Globus pallidus (tissue), 1 donor: ENCODE measurements around the gene EXOC3.

Experiments used
- DNase-seq: peaks from one replicate; pipeline ENCODE4 v3.0.0-alpha.2; 2015; ENCODE audit warnings: low spot score

The EXOC3 gene

DNA sequence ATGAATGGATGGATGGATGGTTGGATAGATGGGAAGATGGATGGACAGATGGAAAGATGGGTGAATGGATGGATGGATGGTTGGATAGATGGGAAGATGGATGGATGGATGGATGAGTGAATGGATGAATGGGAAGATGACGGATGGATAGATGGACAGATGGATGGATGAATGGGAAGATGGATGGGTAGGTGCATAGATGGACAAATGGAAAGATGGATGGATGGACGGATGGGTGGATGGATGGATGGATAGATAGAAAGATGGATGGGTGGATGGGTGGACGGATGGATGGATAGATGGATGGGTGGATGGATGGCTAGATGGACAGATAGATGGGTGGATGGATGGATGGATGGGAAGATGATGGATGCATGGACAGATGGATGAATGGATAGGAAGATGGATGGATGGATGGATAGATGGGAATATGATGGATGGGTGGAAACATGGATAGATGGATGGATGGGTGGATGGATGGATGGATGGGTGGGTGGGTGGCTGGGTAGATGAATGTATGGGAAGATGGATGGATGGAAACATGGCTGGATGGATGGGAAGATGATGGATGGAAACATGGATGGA, 16.5 kb upstream of the EXOC3 start:
- DNase-seq: no peak

DNA sequence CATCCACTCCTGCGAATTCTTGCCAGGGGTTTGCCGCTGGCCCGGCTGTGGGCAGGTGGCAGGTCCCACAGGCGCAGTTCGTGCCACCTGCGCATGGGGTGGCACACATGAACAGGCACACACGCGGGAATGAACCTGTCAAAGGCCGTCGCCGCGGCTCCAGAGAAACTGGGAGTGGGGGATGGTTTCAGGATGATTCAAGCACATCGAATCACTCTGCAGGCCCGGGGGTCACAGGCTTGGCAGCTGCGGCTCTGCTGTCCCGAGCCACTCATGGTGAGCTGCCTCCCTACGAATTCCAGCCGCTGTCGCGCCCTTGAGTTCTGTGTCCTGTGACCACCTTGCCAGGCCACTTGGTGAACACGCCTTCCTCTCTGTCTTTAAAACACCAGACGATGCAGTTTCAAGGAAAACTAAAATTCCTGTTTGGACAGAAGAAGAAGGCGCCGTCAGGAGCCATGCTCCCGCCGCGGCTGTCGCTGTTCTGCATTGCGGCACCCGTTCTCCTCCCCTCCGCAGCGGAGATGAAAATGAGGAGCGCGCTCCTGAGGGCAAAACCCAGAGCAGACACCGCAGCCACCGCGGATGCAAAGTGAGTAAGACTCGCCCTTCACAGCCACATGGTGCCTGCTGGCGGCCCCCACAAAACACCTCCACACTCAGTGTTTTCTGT, 15.4 kb upstream of the EXOC3 start:
- no peak for DNase-seq

- no peak for DNase-seq
Measured at GRCh38 chr5:428219-428618, 14.8 kb upstream of the EXOC3 start.

DNA sequence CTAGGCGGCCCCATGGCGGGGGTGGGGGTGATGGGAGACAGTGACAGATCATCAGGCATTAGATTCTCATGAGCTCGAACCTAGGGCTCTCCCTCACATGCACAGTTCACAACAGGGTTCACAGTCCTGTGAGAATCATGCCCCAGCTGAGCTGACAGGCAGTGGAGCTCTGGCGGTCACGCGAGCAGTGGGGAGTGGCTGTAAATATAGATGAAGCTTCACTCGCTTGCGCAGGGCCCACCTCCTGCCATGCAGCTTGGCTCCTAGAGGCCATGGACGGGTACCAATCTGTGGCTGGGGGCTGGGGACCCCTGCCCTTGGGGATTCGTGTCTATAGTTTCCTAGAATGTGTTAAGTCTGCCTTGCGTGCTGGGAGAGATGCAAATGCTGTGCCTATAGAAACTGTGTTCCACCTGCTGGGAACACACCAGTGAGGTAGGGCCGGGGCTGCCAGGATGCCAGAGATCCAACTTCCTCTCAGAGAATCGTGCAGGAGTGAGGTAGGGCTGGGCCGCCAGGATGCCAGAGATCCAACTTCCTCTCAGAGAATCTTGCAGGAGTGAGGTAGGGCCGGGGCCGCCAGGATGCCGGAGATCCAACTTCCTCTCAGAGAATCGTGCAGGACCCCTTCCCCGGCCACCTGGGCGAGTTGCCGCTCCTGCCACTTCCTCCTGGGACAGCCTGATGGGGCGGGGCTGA, 14.1 kb upstream of the EXOC3 start:
- DNase-seq: no peak

DNA sequence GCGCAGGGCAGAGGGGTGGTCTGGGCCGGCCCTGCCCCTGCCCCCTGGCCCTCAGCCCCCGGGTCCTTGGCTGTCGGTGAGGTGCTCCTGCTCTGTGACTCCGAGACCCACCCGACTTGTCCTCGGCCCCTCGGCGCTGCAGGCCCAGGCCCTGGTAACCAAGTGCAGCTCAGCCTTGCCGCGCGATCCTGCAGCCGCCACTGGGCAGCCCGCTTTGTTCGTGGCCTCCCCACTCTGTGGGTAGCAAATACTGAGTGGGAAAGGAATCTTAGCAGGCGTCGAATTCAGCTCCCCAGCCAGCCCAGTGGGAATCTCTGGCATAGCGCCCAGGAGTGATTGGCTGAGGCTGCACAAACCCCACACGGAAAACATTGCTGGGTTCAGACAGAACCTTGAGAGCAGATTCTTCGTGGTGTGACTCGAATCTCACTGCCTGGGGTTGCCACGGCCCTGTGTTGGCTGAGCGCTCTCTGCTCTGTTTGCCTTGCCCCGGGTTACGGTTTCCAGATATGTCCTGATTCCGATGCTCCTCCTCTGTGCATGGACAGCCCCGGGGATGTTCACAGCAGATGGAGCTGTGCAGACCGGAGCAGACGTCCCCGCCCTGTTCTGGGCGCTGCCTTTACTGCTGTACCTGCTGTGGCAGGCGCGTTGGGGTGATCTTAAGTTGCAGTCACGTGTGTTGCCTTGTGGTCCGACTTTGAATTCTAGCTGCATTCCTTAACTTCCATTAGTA, 13.4 kb upstream of the EXOC3 start:
- DNase-seq: no peak

GRCh38 chr5:430214-430925, 12.6 kb upstream of the EXOC3 start:
- DNase-seq: no peak

GRCh38 chr5:431001-431710, 11.8 kb upstream of the EXOC3 start:
- DNase-seq: no peak

- no peak for DNase-seq
Measured at GRCh38 chr5:431711-432050, 11.3 kb upstream of the EXOC3 start.

DNA sequence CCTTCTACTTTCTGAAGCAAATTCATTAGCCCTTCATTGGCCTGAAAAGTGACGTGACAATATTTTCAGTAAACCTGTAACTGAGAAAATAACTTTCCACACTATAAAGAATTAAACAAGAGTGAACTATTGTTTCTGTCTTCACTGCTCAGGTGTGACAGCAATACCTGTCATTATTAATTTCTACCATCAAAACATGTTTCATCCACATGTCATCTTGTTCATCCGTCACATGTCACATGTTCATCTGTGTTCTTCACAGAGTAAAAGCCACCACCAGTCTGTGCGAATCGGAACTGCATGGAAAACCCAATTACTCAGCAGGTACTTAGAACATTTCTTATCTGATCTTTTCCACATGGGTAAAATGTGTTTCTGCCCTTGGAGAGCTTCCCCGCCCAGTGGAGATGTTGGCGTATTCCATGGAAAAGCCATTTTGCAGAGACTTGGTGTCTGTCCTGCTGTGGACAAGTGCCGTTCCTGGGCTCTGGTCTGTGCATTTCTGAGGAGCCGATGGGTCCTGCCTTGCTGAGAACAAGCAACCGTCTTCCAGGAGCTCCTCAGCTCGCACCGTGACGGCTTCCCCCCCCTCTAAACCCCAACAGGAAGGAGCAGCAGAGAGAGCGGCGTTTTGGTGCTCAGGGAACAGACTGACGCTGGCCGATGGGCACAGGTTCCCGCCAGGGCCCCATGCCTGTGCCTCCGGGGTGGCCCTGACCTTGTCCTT, 10.6 kb upstream of the EXOC3 start:
- DNase-seq: no peak

- no peak for DNase-seq
Measured at GRCh38 chr5:432928-433791, 9.8 kb upstream of the EXOC3 start.

GRCh38 chr5:433836-434235, 9.1 kb upstream of the EXOC3 start:
- DNase-seq: no peak

DNA sequence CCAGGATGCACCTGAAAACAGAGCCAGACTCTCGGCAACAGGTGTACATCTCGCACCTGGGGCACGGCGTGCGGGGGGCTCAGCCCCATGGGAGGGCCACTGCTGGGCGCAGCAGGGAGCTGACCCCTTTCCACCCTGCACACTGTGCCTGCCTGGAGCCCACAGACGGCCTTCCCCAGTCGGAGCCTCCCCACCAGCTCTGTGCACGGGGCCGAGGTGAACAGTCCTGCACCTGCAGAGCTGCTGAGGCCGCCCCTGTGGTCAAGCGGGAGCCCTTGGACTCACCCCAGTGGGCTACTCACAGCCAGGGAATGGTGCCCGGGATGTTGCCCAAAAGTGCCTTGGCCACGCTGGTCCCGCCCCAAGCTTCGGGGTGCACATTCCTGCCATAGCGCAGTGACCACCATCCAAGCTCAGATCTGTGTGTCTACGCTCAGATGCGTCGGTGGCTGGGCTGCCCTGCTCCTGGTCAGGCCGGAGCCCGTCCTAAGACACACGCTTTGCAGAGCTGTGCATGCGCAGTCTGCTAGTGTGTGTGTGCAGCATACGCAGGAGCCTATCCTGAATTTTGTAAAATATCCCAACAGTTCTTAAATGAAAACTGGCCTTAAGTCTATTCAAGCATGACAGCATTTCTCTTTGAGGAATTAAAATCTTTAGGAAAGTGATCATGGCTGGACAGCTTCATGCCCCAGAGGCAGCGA, 8.4 kb upstream of the EXOC3 start:
- no peak for DNase-seq

- no peak for DNase-seq
Measured at GRCh38 chr5:435156-435790, 7.7 kb upstream of the EXOC3 start.

GRCh38 chr5:435961-436640, 6.9 kb upstream of the EXOC3 start:
- DNase-seq: no peak

GRCh38 chr5:436641-436975, 6.4 kb upstream of the EXOC3 start:
- no peak for DNase-seq

- DNase-seq: no peak
Measured at GRCh38 chr5:437281-437771, 5.7 kb upstream of the EXOC3 start.

DNA sequence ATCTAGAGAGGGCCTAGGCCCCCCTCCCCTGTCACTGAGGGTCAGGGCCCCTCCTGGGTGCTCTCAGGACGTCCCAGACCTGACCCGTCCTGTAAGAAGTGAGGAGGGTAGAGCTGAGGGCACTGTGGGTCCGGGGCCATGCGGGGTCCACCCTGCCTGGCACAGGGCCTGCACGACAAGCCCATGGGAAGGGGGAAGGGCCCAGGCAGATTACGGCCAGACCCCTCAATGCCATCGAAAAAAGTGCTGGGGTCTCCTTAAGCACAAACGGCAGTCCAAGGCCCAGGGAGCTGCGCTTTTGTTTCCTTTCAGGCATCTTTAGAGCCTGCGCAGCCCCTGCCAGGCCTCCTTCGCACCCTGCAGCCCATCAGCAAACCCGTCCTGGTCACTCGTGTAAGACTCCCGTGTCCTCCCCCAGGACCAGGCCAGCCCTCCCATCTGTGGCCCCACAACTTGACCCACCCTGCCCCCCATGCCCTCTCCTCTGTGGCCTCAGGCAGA, 4.4 kb upstream of the EXOC3 start:
- no peak for DNase-seq

- no peak for DNase-seq
Measured at GRCh38 chr5:439181-439580, 3.8 kb upstream of the EXOC3 start.
